HEK293 (cell line): ENCODE data around the gene ERBB2.
A peak's percentile ranks its signal among the peaks of the same experiment; 100 is the strongest.

Experiments used
- CTCF ChIA-PET: fragments of 350-600 bp; formaldehyde crosslinking; extraction: SDS; loops from one replicate; lab custom pipeline; 2021; ENCODE audit warnings: antibody characterized with exemption; lab: Yijun Ruan, JAX
- POLR2A ChIA-PET: fragments of 300-600 bp; formaldehyde crosslinking; extraction: SDS; loops from one replicate; lab custom pipeline; 2020; ENCODE audit warnings: antibody characterized with exemption, inconsistent platforms; lab: Yijun Ruan, JAX
- H3K27ac ChIP-seq: fragments of 200-500 bp; sonication (Bioruptor generic); 2 replicates; pipeline ENCODE4 v1.5.1; 2014; ENCODE audit warnings: low read depth, low read length, control low read depth, inconsistent platforms; ENCODE audit errors: extremely low read depth
- H3K36me3 ChIP-seq, 2 experiments: fragments of 200-500 bp in 1 of 2; sonication (Bioruptor generic) in 1 of 2; 1 replicate in 1 of 2; 2 replicates in 1 of 2; pipeline ENCODE4 v1.5.1; 2014 to 2017; ENCODE audit warnings: inconsistent platforms in 2 of 2, low read length in 2 of 2; ENCODE audit not compliant: control insufficient read depth in 2 of 2, insufficient read depth in 1 of 2
- H3K4me1 ChIP-seq: fragments of 200-500 bp; sonication (Bioruptor generic); 2 replicates; pipeline ENCODE4 v1.5.1; 2014; ENCODE audit warnings: mild to moderate bottlenecking, low read length, inconsistent platforms; ENCODE audit not compliant: control insufficient read depth, insufficient read depth
- H3K4me3 ChIP-seq: 2 replicates; pipeline ENCODE4 v1.5.1; 2011; ENCODE audit warnings: low read depth, mild to moderate bottlenecking, control low read depth, low read length, moderate library complexity
- H3K9me3 ChIP-seq: fragments of 200-500 bp; sonication (Bioruptor generic); 2 replicates; pipeline ENCODE4 v1.5.1; 2014; ENCODE audit warnings: low read depth, low read length, inconsistent platforms; ENCODE audit not compliant: control insufficient read depth, insufficient read depth
- OSR2 ChIP-seq: fragments of 450-650 bp; formaldehyde crosslinking; IDR thresholded peaks from 2 replicates; pipeline ENCODE4 v1.5.1; 2016; ENCODE audit warnings: missing biosample characterization, missing genetic modification characterization
- PBX3 ChIP-seq: sonication (generic); formaldehyde crosslinking; IDR thresholded peaks from 2 replicates; pipeline ENCODE4 v1.8.1; 2022; ENCODE audit warnings: mild to moderate bottlenecking, moderate library complexity, missing genetic modification reagents
- PRDM1 ChIP-seq: fragments of 450-650 bp; formaldehyde crosslinking; IDR thresholded peaks from 2 replicates; pipeline ENCODE4; 2016; ENCODE audit warnings: missing biosample characterization, missing genetic modification characterization
- ZBTB20 ChIP-seq: fragments of 450-650 bp; formaldehyde crosslinking; IDR thresholded peaks from 2 replicates; pipeline ENCODE4 v1.5.1; 2016; ENCODE audit warnings: missing biosample characterization, missing genetic modification characterization
- ZBTB44 ChIP-seq: fragments of 450-650 bp; IDR thresholded peaks from 2 replicates; pipeline ENCODE4 v1.5.1; 2018; ENCODE audit warnings: missing biosample characterization, mild to moderate bottlenecking, missing genetic modification characterization
- ZNF114 ChIP-seq: fragments of 450-650 bp; formaldehyde crosslinking; IDR thresholded peaks from 2 replicates; pipeline ENCODE4 v1.5.0; 2017; ENCODE audit warnings: missing biosample characterization, missing genetic modification characterization
- ZNF169 ChIP-seq: fragments of 450-650 bp; formaldehyde crosslinking; IDR thresholded peaks from 2 replicates; pipeline ENCODE4 v1.5.1; 2016; ENCODE audit warnings: missing biosample characterization, missing genetic modification characterization
- ZNF239 ChIP-seq: fragments of 450-650 bp; formaldehyde crosslinking; IDR thresholded peaks from 2 replicates; pipeline ENCODE4 v1.5.1; 2016; ENCODE audit warnings: missing biosample characterization, missing genetic modification characterization
- ZNF37A ChIP-seq: fragments of 450-650 bp; IDR thresholded peaks from 2 replicates; pipeline ENCODE4 v1.5.1; 2018; ENCODE audit warnings: missing biosample characterization, missing genetic modification characterization
- ZNF529 ChIP-seq: fragments of 450-650 bp; formaldehyde crosslinking; IDR thresholded peaks from 2 replicates; pipeline ENCODE4 v1.5.1; 2017; ENCODE audit warnings: missing genetic modification characterization, missing biosample characterization; ENCODE audit not compliant: insufficient replicate concordance
- ZNF560 ChIP-seq: fragments of 450-650 bp; formaldehyde crosslinking; IDR thresholded peaks from 2 replicates; pipeline ENCODE4 v1.5.1; 2017; ENCODE audit warnings: missing biosample characterization, missing genetic modification characterization, borderline replicate concordance
- ZNF596 ChIP-seq: fragments of 450-650 bp; IDR thresholded peaks from 2 replicates; pipeline ENCODE4 v1.5.0; 2018; ENCODE audit warnings: missing biosample characterization, mild to moderate bottlenecking, missing genetic modification characterization, moderate library complexity
- ZNF600 ChIP-seq: fragments of 450-650 bp; formaldehyde crosslinking; IDR thresholded peaks from 2 replicates; pipeline ENCODE4 v1.5.1; 2016; ENCODE audit warnings: missing biosample characterization, missing genetic modification characterization
- ZNF639 ChIP-seq: fragments of 450-650 bp; formaldehyde crosslinking; IDR thresholded peaks from 2 replicates; pipeline ENCODE4 v1.5.1; 2016; ENCODE audit warnings: missing biosample characterization, missing genetic modification characterization
- ZNF677 ChIP-seq: fragments of 450-650 bp; IDR thresholded peaks from 2 replicates; pipeline ENCODE4 v1.5.0; 2018; ENCODE audit warnings: missing biosample characterization, mild to moderate bottlenecking, missing genetic modification characterization, moderate library complexity
- ZNF707 ChIP-seq: fragments of 450-650 bp; formaldehyde crosslinking; IDR thresholded peaks from 2 replicates; pipeline ENCODE4 v1.5.1; 2016; ENCODE audit warnings: missing biosample characterization, missing genetic modification characterization
- ZNF830 ChIP-seq: fragments of 450-650 bp; IDR thresholded peaks from 2 replicates; pipeline ENCODE4 v1.5.0; 2018; ENCODE audit warnings: missing biosample characterization, missing genetic modification characterization, low read depth, mild to moderate bottlenecking, moderate library complexity
- ZNF843 ChIP-seq: fragments of 450-650 bp; formaldehyde crosslinking; IDR thresholded peaks from 2 replicates; pipeline ENCODE4 v1.5.1; 2016; ENCODE audit warnings: missing biosample characterization, missing genetic modification characterization

The ERBB2 gene

GRCh38 chr17:39726617-39727016 is 26.8 kb downstream of the ERBB2 start:
- CTCF ChIA-PET, result interaction anchor here (1.0 to 1.8 kb wide), 2 partner anchors 103 to 105 kb away, joined by 3 to 4 read pairs; no protein-coding TSS in a partner anchor
- POLR2A ChIA-PET, result interaction anchor here (1.0 kb wide), 2 partner anchors 10 to 12 kb away, joined by 3 to 5 read pairs; no protein-coding TSS in a partner anchor

GRCh38 chr17:39727556-39727955 is 27.7 kb downstream of the ERBB2 start:
- ChIA-PET POLR2A (interaction anchor here (3.3 kb wide), 1 partner anchor 27 kb away, joined by 39 read pairs; the partner anchor contains the start of gene ERBB2), CTCF (interaction anchor here (0.6 to 0.7 kb wide), 2 partner anchors 9 to 243 kb away, joined by 3 to 6 read pairs; no protein-coding TSS in a partner anchor)
- Histone ChIP-seq H3K36me3 (peaks cover 8 to 58% of the 10 kb centered on the region in 2 experiments; a peak in 2 of 3 replicates), H3K4me3 (no peak overlapping the region), H3K4me1 (0 out of 2 replicates have a peak, but pooled peaks cover 3% of the 10 kb centered on the region), H3K27ac (no peak overlapping the region), H3K9me3 (no peaks in the 10 kb centered on the region)
- TF ChIP-seq ZNF600 (tag by site-specific recombination) (no peak), ZNF830 (no peak)

More at GRCh38 chr17:39726617-39727016, 26.8 kb downstream of the ERBB2 start:
- Histone ChIP-seq H3K36me3 (peaks cover 8 to 60% of the 10 kb centered on the region in 2 experiments; a peak in 2 of 3 replicates), H3K9me3 (no peaks in the 10 kb centered on the region), H3K4me1 (0 out of 2 replicates have a peak, but pooled peaks cover 3% of the 10 kb centered on the region), H3K27ac (no peak overlapping the region), H3K4me3 (no peak overlapping the region)
- TF ChIP-seq ZNF560 (tag by site-specific recombination), result no peak
- TF ChIP-seq OSR2, result no peak
- TF ChIP-seq ZNF529 (tag by site-specific recombination), result no peak
- TF ChIP-seq ZNF114 (tag by site-specific recombination), result no peak
- TF ChIP-seq PBX3 (CRISPR knock-in tag), result no peak
- no peak for TF ChIP-seq ZNF677 (tag by site-specific recombination)
- no peak for TF ChIP-seq ZNF169 (tag by site-specific recombination)
- no peak for TF ChIP-seq ZBTB20 (tag by site-specific recombination)

- peak overlapping the region; percentile 61; the same call in 1 of the 2 replicates for H3K27ac ChIP-seq
- H3K4me3 ChIP-seq, result peak overlapping the region; percentile 90
- TF ChIP-seq PRDM1 (tag by site-specific recombination) (no peak), PBX3 (CRISPR knock-in tag) (no peak), ZNF114 (tag by site-specific recombination) (no peak), ZNF239 (tag by site-specific recombination) (no peak), ZNF596 (tag by site-specific recombination) (no peak), ZBTB44 (no peak), ZNF529 (tag by site-specific recombination) (no peak), ZNF707 (no peak), ZNF843 (tag by site-specific recombination) (no peak), ZNF37A (tag by site-specific recombination) (no peak), ZNF639 (tag by site-specific recombination) (no peak)
- 0 out of 2 replicates have a peak, but pooled peaks cover 3% of the 10 kb centered on the region for H3K4me1 ChIP-seq
- CTCF ChIA-PET, result interaction anchor here (0.6 to 5.3 kb wide), 39 partner anchors 9 to 1032 kb away, joined by 3 to 35 read pairs (median 5); partner anchors contain the start of genes ERBB2, PGAP3, PNMT and PSMD3
- no peaks in the 10 kb centered on the region for H3K9me3 ChIP-seq
- POLR2A ChIA-PET, result interaction anchor here (0.5 to 3.3 kb wide), 20 partner anchors 10 to 273 kb away, joined by 3 to 39 read pairs (median 5); partner anchors contain the start of genes ERBB2, PGAP3, PNMT and PSMD3
- peaks cover 8 to 50% of the 10 kb centered on the region in 2 experiments; a peak in 2 of 3 replicates for H3K36me3 ChIP-seq
Measured at GRCh38 chr17:39729280-39729851, 29.5 kb downstream of the ERBB2 start.
